Colonic mucosa (tissue), 4 donors: ENCODE data around the gene CCDC8. TPM values are rescaled to one million over a fixed set of nuclear protein-coding genes. Genes with fewer than 3 reads are reported as not detected.

Source experiments
- DNase-seq: peaks from one replicate; pipeline ENCODE4 v3.0.0-alpha.2; 2020
- H3K27ac ChIP-seq: fragments of 200-600 bp; one replicate; pipeline ENCODE4 v1.8.0; 2021
- H3K27me3 ChIP-seq: fragments of 200-600 bp; one replicate; pipeline ENCODE4 v1.8.0; 2021
- H3K36me3 ChIP-seq: fragments of 200-600 bp; one replicate; pipeline ENCODE4 v1.8.0; 2021
- H3K4me1 ChIP-seq: fragments of 200-600 bp; one replicate; pipeline ENCODE4 v1.8.0; 2021; ENCODE audit warnings: mild to moderate bottlenecking
- H3K4me3 ChIP-seq: fragments of 200-600 bp; one replicate; pipeline ENCODE4 v1.8.0; 2021
- H3K9ac ChIP-seq, 2 donors: one replicate each; pipeline ENCODE4 v1.7.0; 2013; ENCODE audit warnings: control low read depth in 2 of 2, low read depth in 2 of 2, low read length in 2 of 2
- H3K9me3 ChIP-seq: fragments of 200-600 bp; one replicate; pipeline ENCODE4 v1.8.0; 2021
- CTCF ChIP-seq: fragments of 200-600 bp; IDR thresholded peaks from one replicate; pipeline ENCODE4 v1.8.0; 2022; ENCODE audit warnings: antibody characterized with exemption, mild to moderate bottlenecking
- intact Hi-C: fragments of 100-400 bp; cut with DNase I; formaldehyde crosslinking; loops from one replicate; pipeline ENCODE4 v1.14.1; 2022
- total RNA-seq, 2 donors: library from RNA; stranded (reverse); fragmentation: NEBNext Ultra II Directional in 1 of 2; extraction: Animal tissue kit (Norgen Biotek cat#: 25700) in 1 of 2; gene quantifications; one replicate each; pipeline ENCODE4 v1.2.1, GENCODE V29; 2021
- donor health status: healthy.
- donor health status: DM: no; HTN: no; CAD: no.
- donor health status: DM: no; HTN: no; CAD: no.

CCDC8 gene
- total RNA-seq, 2 donors from 2014 or later: 0.99 to 1.1 TPM

DNA sequence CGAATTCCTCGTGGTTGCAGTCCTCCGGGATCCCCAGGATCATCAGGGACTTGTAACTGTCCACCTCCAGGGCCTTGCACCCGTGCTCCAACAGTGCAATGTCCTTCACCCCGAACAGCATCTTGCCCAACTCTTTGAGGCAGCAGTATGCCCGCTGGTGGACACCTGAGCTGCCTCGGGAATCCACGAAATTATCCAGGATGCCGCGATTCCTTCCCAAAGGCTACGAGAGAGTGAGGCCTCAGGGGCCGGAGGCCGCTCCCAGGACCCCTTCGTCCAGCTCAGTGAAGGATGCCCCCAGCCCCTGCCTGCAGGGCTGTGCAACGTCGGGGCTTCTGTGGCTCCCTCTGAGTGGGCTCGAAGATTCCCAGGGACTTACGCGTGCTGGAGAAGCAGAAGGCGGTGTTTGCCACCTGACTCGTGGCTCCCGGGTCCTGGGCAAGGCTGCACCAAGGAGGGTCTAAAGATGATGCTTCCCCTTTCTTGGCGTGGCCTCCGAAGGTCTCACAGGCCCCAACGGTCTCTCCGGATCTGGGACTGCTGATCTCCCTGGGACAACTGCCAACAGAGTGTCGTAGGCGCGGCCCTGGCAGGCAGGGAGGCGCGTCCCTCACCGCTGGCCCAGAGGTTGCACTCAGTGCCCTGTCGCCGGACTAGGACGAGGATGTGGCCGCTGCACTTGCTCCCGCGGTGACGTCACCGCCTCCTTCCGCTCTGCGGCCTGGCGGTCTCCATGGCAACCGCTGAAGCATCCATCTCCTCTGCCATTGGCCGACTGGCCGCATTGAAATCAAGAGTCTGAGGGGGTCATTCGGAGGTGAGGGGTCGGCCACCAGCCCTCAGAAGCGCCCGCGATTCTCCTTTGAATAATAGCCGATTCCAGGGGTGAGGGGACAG, 15.1 kb upstream of the CCDC8 start, which contains the start of gene PNMA8C:
Gene PNMA8C, minus strand, starts transcription at position 698 of the 897 bp plus-strand sequence. Its CDS starts 577 bp downstream, at position 121.
- Histone ChIP-seq H3K27ac (no peak within 1 kb of the TSS), H3K9ac (no peak within 1 kb of the TSS), H3K9me3 (no peaks in the 10 kb centered on the region), H3K27me3 (peaks cover 13% of the 10 kb centered on the region), H3K36me3 (no peaks in the 10 kb centered on the region), H3K4me1 (peaks cover 9% of the 10 kb centered on the region), H3K4me3 (peak within 1 kb of the TSS; percentile 4)
- intact Hi-C loops: no loop called here
- TF ChIP-seq CTCF: no peak
- DNase-seq: no peak

DNA sequence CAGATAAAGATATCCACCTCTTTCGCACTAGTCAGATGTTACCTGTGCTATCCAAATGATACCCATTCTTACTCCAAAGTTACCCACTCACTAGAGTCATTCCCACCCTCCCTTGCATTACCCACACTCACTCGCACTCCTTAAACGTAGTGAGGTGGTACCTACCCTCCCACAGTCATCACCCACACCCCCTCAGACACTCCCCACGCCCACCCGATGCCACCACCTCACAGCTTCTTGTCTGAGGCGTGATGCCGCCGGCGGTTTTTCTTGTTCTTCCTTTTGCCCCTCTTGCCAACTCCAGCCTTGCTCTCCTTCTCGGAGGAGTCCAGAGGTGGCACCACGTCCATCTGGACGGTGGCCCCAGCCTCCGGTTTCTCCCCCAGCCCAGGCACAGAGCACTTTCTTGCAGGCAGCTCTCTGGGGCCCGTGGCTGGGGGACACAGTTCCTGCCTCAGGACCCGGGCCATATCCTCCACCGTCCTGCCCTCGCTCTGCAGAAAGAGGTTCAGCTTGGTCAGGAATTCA, 14.2 kb upstream of the CCDC8 start:
- TF ChIP-seq CTCF: no peak
- no peak for DNase-seq
- H3K9me3 ChIP-seq: no peaks in the 10 kb centered on the region
- H3K9ac ChIP-seq: no peak overlapping the region
- H3K27me3 ChIP-seq: peaks cover 13% of the 10 kb centered on the region
- peaks cover 9% of the 10 kb centered on the region for H3K4me1 ChIP-seq
- intact Hi-C loops: no loop called here
- no peak overlapping the region for H3K27ac ChIP-seq
- no peaks in the 10 kb centered on the region for H3K36me3 ChIP-seq
- no peak overlapping the region for H3K4me3 ChIP-seq

DNA sequence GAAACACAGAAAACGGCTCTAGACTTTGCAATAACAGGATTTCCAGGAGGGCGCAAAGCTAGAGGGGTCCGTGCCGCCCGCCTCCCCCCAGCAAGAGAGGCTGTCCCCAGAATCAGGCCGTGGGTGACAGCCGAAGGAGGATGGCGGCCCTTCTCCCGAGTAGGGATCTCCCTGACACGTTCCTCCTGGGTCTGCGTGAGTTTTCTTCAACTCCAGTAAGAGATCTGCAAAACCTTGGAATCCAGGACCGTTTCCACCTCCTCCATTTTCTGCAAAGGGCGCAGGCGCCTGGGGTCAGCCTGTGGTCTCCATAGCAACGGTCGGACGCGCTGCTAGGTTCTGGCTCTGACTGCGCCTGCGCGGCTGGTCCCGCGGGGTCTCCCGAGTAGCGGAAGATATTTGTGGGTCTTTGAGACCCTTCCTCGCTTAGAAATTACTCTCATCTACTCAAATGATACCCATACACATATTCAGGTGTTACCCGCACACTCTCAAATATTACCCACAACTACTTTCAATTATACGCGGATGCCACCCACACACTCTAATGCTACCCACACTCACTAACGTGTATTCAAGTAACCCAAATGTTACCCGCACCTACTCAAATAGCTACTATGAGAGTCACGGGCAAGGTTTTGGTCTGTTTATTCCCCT, 13.3 kb upstream of the CCDC8 start:
- no peaks in the 10 kb centered on the region for H3K36me3 ChIP-seq

DNA sequence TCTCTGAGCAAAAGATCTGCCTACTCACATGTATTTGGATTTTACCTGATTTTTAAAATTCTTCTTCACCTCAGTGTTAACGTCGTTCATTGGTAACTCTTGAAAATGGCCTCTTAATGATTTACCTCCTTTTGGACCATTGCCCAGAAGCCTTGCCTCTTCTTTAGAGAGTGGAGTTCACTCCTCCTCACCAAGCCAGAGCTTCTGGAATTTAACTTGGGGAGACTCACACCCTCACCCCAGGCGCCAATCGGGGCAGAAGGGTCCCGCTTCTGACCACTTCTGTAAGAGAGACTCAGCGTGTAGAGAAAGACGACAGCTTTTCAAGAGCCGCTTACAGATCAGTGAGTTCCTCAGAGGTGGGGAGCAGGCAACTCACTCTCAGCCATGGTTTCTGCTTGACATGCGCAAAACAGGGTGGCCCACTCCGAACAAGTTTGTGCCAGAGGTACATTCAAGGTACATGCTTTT, 12.7 kb upstream of the CCDC8 start:
- Histone ChIP-seq H3K4me1 (peaks cover 9% of the 10 kb centered on the region), H3K9me3 (no peaks in the 10 kb centered on the region), H3K27ac (no peak overlapping the region), H3K4me3 (peak overlapping the region; percentile 38), H3K9ac (peak overlapping the region in 1 of 2 donors; percentile 56), H3K36me3 (no peaks in the 10 kb centered on the region), H3K27me3 (peaks cover 13% of the 10 kb centered on the region)
- TF ChIP-seq CTCF: no peak
- intact Hi-C loops: no loop called here
- no peak for DNase-seq

More for the DNA sequence above, 13.3 kb upstream of the CCDC8 start:
- Histone ChIP-seq H3K4me3 (peak overlapping the region; percentile 38), H3K27ac (no peak overlapping the region), H3K4me1 (peaks cover 9% of the 10 kb centered on the region), H3K9ac (peak overlapping the region in 1 of 2 donors; percentile 56), H3K9me3 (no peaks in the 10 kb centered on the region), H3K27me3 (peaks cover 13% of the 10 kb centered on the region)
- no peak for TF ChIP-seq CTCF
- DNase-seq: peak; percentile 54
- intact Hi-C loops: no loop called here

GRCh38 chr19:46423188-46423587, 9.8 kb upstream of the CCDC8 start:
- intact Hi-C loops: no loop called here
- H3K27me3 ChIP-seq: peaks cover 5% of the 10 kb centered on the region
- no peaks in the 10 kb centered on the region for H3K36me3 ChIP-seq
- no peak for DNase-seq
- no peak overlapping the region for H3K4me3 ChIP-seq
- no peak for TF ChIP-seq CTCF
- H3K9me3 ChIP-seq: no peaks in the 10 kb centered on the region
- peaks cover 5% of the 10 kb centered on the region for H3K4me1 ChIP-seq
- H3K27ac ChIP-seq: no peak overlapping the region
- no peak overlapping the region for H3K9ac ChIP-seq
